ENCODE data around the gene CSMD2.

Gene CSMD2

DNA sequence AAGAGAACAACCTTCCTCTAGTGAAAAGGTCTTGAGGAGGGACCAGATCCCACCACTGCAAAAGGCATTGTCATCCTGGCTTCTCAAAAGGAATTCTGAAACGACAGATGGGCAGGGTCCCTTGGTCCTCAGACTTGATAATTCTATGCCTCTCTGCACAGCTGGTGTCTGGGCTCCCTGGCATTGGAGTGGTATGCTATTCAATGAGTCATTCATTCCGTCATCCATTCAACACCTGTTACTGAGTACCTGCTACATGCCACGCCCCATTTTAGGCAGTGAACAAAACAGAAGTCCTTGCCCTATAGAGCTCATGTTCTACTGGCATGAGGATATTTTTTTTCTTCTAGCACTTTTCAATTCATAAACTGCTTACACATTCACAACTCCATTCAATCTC lies 347.0 kb downstream of the CSMD2 start:
- no peak for DNase-seq (ENCODE audit: low spot score)

- DNase-seq (ENCODE audit: low spot score): no peak
Measured at GRCh38 chr1:33815061-33815460, 350.0 kb downstream of the CSMD2 start.

- DNase-seq (ENCODE audit: low spot score): no peak
Measured at GRCh38 chr1:33814166-33814565, 350.9 kb downstream of the CSMD2 start.

DNA sequence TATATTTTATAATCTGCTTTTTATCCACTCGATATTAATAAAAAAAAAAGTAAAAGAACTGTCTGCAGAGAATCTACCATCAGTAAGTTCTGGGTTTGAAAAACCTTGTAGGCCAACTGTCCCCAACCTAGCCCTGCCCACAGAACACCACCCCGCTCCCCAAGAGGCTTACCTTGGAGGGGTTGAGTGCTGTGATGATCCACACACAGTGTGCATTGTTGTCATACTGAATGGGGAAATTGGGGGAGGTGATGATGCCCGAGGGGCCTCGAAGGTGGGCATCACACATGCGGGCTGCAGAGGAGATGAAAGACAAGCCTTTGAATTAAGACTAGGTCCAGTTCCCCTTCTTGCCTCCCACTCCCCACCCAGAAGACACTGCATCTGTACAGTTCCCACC lies 354.5 kb downstream of the CSMD2 start:
- DNase-seq (ENCODE audit: low spot score): no peak

DNA sequence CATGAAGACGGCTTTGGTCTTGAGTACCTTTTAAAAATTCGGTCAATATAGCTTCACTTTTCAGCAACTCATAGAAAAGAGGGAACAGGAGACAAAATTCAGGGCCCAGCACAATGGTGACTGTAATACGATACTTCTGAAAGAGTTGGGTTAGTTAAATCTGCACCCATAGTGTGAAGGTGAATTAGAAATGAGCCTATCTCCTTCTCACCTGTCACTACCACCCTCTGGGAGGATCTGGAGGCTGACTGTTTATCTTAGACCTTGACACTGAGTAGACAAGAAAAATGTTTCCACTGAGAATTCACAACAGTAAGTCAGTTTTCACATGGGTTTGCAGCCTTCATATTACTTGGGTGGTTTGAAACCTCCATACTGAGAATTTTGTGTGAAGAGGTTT lies 359.0 kb downstream of the CSMD2 start:
- DNase-seq (ENCODE audit: low spot score): no peak

- DNase-seq (ENCODE audit: low spot score): no peak
Measured at GRCh38 chr1:33802268-33802667, 362.8 kb downstream of the CSMD2 start.

- no peak for DNase-seq (ENCODE audit: low spot score)
Measured at GRCh38 chr1:33797849-33798248, 367.2 kb downstream of the CSMD2 start.

- no peak for DNase-seq (ENCODE audit: low spot score)
Measured at GRCh38 chr1:33792651-33793050, 372.4 kb downstream of the CSMD2 start.

DNA sequence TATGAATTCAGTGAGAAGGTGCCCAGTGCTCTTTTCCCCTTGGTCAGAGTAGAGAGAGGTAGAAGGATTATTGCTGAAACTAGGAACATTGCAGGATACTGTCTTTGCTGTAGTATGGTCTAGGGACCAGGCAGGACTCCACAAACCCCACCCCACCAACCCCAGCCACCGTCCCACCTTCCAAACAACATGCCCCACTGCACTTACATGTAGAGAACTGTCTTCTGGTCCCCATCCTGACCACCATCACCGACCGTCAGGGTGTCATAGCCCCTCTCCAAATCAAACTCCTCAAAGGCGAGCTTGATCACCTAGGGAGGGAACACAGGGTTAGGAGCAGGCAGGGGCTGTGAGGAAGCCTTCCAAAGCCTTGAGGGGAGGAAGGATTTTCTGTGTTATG lies 372.8 kb downstream of the CSMD2 start:
- DNase-seq (ENCODE audit: low spot score): no peak

- no peak for DNase-seq (ENCODE audit: low spot score)
Measured at GRCh38 chr1:33791251-33791650, 373.8 kb downstream of the CSMD2 start.

- no peak for DNase-seq (ENCODE audit: low spot score)
Measured at GRCh38 chr1:33790577-33790976, 374.5 kb downstream of the CSMD2 start.

DNA sequence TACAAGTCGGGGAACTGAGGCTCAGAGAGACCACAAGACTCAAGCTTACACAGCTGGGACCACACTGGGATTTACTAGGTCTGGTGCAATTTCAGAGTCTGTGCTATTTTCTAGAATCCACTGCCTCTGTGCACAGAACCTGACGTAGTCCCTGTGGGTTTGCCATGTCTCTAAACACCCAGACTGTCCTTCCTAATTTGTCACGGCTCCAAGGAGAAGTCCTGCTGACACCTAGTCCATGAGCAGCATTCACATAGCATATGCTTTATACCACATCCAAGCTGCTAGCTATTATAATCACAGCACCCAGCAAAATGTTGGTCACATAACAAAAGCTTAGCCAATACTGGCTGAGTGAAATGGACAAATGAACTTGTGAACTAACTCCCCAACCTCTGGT lies 380.2 kb downstream of the CSMD2 start:
- DNase-seq (ENCODE audit: low spot score): no peak

DNA sequence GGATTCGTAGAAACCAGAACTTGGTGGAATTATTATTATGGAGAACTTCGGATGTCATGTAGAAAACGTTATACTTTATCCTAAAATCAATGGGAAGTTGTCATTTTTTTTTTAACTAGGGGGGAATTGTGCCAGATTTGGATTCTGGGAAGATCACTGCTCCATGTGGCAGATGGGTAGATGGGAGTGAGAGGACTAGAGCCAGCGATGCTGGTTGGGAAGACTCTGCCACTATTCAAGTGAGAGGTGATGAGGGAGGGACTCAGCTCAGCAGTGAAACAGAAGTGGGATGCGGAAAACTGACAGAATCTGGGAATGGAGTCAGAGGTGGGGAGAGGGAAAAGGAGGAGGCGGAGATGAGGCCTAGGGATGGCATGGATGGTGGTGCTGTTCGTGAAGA lies 382.3 kb downstream of the CSMD2 start:
- no peak for DNase-seq (ENCODE audit: low spot score)

- no peak for DNase-seq (ENCODE audit: low spot score)
Measured at GRCh38 chr1:33781652-33782051, 383.4 kb downstream of the CSMD2 start.

GRCh38 chr1:33777337-33777736 lies 387.7 kb downstream of the CSMD2 start:
- no peak for DNase-seq (ENCODE audit: low spot score)

GRCh38 chr1:33768821-33769220 lies 396.2 kb downstream of the CSMD2 start:
- DNase-seq (ENCODE audit: low spot score): no peak

DNA sequence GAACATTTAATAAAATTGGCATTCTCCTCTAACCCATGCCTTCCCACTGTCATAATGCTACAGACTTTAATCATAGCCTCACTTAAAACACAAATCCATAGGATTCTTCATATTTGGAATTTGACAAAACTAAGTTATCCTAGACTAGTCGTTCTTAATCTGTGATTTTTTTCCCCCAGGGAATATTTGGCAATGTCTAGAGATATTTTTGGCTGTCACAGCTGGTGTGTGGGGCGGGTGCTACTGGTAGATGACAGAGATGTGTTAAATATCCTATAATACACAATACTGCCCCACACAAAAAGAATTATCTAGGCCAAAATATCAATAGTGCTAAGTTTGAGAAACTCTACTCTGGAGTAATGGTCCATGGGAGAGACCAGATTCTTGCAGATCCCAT lies 396.9 kb downstream of the CSMD2 start:
- DNase-seq (ENCODE audit: low spot score): no peak

DNA sequence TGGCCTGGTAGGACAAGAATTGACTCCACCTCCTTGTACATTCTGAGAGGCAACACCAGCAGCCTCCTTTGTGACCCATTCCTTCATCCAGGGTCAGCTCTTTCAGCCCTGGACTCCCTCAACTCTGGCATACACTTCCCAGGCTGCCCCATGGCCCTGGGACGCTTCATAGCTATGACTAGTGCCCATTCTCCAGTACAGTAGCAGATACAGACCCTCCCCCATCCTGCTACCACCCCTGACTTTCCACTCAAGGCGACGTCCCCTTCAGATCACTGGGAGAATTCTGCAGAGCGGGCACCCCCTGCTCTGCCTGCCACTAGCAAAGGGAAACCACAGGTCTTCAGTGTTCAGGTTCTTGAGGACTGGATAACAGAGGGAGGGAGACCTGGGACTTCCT lies 400.9 kb downstream of the CSMD2 start:
- no peak for DNase-seq (ENCODE audit: low spot score)

DNA sequence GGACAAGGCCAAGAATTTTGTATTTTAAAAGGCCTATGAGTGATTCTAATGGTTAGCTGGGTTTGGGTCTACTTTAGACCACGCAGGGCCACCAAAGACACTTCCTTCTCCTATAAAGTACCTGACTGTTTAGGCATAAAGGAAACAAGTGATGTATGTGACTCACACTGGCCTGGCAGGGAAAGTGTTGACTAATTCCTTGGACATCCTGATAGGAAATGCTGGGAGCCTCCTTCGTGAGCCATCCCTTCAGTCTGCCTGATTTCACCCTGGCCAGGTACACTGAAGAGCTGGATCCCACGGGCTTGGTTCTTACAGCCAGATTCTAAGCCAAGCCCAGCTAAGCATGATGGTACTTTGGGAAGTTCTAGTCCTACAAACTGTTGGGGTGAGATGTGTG lies 401.6 kb downstream of the CSMD2 start:
- DNase-seq (ENCODE audit: low spot score): no peak

DNA sequence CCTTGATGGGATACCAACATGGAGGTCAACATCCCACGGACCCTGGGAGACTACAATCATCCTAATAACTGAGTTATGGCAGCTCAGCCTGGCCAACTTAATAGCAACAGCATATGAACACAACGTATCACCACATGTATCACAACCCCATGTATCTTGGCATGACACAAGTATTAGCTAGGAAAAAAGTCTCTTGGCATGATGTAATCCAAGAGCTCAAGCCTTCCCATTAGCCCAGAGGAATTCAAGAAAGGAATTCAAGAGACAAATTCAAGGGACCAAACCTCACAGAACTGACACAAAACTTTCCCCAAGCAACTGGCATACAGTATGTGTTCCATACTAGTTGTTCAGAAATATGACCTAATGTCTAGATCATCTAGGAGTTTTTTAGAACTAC lies 402.1 kb downstream of the CSMD2 start:
- DNase-seq (ENCODE audit: low spot score): no peak

- no peak for DNase-seq (ENCODE audit: low spot score)
Measured at GRCh38 chr1:33762109-33762830, 402.8 kb downstream of the CSMD2 start.

DNA sequence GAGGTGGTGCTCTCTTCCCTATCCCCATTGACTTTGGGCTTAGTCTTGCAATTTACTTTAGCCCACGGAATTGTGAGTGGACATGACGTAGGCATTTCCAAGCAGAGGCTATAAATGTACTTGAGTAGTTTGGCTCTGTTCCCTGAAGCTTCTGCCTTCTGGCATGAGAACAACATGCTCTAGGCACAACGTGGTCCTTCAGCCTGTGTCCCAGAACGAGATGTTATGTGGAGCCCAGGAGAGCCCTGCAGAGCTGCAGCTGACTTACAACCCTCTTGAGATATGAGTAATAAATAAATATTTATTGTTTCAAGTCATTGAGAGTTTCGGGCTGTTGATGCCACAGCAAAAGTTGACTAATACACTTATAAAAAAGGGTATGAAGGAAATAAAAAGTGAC lies 406.3 kb downstream of the CSMD2 start:
- DNase-seq (ENCODE audit: low spot score): no peak

- no peak for DNase-seq (ENCODE audit: low spot score)
Measured at GRCh38 chr1:33753087-33753856, 411.8 kb downstream of the CSMD2 start.

DNA sequence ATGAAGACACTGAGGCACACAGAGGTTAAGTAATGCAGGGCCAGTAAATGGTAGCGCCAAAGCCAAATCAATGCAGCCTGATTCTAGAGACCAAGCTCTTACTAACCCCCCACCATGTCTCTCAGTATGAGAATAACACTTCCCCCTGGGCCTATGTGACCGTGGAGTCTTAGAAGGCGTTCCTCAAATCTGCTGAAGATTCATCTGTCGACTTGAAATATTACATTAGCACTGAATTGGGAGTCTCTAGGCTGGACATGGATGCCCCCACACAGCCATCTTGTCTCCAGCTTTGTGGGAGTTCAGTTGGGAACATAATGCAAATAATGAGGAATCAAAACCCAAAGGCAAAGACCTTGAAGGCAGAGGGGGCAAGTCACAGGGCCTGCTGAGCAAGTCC lies 419.1 kb downstream of the CSMD2 start:
- no peak for DNase-seq (ENCODE audit: low spot score)
